ENCODE data around the gene ZNF780A.

DNA sequence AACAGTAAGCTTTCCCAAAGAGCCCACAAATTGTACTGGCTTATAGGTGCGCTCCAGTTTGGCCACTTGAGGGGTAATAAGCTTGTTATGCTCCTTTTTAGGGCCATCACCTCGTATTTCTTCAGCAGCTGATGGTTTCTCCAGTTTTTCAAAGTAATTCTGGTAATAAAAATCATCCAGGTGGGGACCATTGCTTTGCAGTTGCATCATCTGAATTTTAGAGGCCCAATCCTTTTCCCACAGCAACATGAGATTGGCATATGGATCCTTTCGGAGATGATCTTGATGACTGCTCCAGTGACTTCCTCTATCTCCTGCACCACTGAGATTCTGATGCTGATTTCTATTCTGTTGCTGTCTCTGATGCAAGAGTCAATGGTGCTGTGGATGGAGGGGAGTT is 66.8 kb downstream of the ZNF780A start:
- TF ChIP-seq RFX5 (IDR thresholded peaks at IDR 0.05) (no peak), POLR2A (IDR thresholded peaks at IDR 0.05; ENCODE audit: low read length) (no peak), EP300 (IDR thresholded peaks at IDR 0.05) (no peak), SREBF2 (IDR thresholded peaks at IDR 0.05) (no peak), FOXS1 (CRISPR knock-in tag; IDR thresholded peaks at IDR 0.05) (no peak)

Measured in A549 (cell line).